Hematopoietic multipotent progenitor cell treated with erythropoietin and hydrocortisone succinate and interleukin-3 and kit ligand, for 4 days (in vitro differentiated cells): ENCODE data around the gene TRIM17.
"Not testable (repeated sequence)": the region's sequence is repeated elsewhere in the genome, so short reads cannot be mapped to it uniquely, and the experiment has no call there.

Source experiments
- DNase-seq: peaks from one replicate; pipeline ENCODE4 v3.0.0-alpha.2; 2015

Gene TRIM17

DNA sequence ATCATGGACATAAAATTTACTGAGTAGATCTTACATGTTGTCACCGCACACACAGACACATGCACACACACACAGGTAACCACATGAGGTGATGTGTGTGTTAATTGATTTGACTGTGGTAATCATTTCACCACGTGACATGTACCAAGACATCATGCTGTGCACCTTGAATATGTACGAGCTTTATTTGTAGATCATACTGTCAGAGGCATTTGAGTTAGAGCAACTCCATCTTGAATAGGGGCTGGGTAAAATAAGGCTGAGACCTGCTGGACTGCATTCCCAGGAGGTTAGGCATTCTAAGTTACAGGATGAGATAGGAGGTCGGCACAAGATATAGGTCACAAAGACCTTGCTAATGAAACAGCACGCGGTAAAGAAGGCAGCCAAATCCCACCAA lies 31.7 kb upstream of the TRIM17 start:
- no peak for DNase-seq

DNA sequence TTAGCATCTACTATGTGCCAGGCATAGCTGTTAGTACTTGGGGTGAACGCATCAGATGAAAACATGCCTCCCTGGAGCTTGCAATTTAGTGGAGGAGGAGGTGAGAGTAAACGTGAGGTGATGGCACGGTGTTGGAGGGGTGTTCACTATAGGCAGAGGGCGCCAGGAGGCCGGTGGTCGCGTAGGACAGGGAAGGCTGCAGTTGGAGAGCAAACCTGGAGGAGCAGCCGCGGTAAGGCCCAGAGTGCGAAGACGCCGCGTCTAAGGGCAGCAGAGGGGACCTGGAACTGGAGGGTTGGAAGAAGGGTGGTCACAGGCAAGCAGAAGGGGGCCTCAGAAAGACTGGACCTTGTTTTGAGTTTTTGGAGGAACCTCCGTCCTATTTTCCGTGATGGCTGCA lies 30.2 kb upstream of the TRIM17 start:
- DNase-seq: no peak

DNA sequence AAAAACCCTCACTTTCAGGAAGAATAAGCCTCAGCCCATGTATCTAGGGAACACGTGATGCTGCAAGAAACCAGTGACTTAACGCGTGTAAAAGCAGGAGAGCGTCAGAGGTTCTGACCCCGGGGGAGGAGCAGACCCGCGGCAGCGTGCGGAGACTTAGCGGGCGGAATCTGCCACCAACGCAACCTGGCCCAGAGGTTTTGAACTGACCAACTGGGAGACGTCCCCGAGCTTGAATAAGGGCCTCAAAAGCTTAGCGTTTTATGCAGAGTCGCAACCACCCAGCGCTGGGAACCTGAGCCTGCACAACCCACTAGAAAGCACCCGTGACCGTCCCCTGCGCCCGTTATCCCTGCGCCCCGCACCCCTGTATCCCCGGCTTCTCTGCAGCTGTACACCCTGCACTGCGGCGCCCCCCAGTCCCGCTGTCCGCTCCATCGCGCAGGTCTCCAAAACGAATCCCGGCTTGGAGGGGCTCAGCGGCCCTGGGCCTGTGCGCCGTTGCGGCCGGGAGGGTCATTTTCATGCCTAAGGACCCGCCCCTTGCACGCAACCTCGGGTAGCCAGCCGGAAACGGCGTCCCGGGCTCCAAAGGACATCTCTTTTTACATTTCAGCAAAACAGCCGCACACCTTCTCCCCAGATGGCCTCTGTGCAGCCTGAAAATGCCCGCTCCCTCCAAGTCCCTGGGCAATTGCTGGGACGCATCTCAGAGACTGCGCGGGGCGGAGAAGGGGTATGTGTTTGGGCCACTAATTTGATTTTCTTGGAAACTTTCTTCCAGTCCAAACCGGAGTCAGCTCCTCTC lies 29.4 kb upstream of the TRIM17 start:
- DNase-seq: peak; percentile 72

DNA sequence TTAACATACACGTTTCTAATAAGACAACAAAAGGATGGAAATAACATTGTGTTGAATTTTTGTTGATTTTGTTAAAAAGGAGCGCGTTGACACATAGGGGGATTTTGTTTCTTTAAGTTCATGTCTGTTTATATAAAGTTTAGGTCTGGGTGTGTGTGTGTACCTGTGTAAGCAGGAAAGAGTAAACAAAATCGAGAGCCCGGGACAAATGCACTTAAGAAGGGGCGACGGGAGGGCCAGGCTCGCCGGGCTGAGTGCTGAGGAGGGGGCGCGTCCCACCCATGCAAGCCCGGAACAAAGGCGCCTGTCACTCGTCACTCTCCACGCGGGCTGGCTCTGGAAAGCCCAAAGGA lies 28.8 kb upstream of the TRIM17 start:
- DNase-seq: no peak

DNA sequence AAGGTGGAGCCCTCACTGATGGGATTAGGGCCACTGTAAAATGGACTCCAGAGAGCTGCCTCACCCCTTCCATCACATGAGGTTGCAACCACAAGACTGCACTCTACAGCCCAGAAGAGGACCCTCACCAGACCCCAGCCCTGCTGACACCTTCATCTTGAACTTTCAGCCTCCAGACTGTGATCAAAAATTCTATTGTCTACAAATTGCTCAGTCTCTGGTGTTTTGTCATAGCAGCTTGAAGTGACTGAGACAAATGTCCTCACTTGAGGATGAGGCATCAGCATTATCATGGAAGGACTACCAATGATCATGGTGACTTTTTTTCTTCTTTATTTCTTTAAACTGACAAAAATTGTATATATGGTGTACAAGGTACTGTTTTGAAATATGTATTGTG lies 26.7 kb upstream of the TRIM17 start:
- DNase-seq: no peak

DNA sequence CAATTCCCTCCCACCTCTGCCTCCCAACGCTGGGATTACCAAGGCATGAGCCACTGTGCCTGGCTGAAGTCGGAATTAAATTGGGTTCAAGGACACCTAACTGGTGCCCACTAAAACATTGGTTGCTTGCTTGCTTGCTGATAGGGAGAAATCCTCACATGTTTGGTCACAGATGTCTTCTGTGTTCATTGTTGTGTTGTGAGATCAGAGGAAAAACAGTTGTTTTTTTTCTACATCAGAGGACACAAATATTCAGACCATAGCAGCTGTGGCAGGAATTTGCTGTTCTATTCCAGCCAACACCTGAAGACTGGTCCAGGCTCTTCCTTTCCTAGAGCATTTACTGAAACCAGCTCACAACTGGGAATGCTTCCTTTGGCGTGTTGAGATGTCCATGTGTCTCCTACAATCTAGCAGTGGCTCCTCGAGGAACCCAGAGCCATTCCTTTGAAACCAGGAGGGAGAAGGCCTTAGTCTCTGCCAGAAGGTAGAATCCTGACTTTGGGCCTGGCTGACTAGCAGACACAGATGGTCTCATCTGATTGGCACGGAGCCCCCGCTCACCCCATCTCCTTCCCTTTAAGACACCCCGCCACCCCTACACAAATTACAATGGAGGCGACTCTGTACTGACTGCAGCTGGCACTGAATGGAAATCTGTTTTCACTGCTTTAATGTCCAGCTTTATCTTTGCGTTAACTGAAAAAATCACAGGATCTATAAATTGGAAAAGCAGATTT lies 24.3 kb upstream of the TRIM17 start:
- no peak for DNase-seq

DNA sequence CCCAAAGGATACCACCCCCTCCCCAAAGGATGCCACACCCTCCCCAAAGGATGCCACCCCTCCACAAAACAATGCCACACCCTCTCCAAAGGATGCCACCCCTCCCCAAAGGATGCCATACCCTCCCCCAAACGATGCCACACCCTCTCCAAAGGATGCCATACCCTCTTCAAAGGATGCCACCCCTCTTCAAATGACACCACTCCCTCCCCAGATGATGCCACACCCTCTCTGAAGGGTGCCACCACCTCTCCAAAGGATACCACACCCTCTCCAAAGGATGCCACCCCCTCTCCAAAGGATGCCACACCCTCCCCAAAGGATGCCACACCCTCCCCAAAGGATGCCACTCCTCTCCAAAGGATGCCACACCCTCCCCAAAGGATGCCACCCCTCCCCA lies 21.6 kb upstream of the TRIM17 start:
- peak; percentile 86 for DNase-seq

DNA sequence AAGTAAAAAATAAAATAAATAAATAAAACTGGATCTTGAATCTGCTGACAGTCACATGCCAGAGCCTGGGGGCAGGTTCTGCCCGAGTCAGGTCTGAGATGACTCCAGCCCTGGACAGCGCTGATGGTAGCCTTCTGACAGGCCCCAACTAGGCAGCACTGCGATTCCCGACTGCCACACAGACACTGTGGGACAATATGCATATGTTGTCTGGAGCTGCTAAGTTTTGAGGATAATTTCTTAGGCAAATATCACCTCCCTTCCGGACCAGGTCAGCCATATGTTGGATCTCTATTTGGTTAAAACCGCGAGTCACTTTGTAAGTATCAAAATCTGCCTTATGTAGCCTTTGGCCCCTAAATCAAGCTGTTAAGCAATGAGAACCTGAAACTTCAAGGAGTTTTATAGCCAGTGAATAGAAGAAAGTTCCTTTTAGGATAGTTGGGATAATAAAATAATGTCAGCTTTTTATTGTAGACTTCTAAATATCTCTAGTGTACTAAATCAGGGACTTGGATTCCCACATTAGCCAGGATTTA lies 20.8 kb upstream of the TRIM17 start:
- no peak for DNase-seq

DNA sequence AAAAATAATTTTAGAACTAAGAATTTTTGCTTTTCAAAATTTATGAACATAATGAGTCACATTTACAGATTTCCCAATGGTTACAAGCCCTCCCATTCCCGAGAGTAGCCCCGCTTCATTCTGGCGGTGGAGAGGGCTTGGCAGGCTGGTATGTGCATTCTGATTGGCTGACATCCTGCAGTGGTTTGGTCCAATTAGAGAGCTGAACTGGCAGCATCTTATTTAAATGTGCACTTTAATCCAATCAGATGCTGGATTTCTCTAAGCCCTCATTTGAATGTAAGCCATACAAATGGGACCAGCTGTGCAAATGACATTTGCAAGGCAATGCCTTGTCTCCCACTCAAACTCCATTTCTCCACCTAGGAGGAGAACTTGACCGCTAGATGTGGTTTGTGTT lies 18.0 kb upstream of the TRIM17 start:
- no peak for DNase-seq

DNA sequence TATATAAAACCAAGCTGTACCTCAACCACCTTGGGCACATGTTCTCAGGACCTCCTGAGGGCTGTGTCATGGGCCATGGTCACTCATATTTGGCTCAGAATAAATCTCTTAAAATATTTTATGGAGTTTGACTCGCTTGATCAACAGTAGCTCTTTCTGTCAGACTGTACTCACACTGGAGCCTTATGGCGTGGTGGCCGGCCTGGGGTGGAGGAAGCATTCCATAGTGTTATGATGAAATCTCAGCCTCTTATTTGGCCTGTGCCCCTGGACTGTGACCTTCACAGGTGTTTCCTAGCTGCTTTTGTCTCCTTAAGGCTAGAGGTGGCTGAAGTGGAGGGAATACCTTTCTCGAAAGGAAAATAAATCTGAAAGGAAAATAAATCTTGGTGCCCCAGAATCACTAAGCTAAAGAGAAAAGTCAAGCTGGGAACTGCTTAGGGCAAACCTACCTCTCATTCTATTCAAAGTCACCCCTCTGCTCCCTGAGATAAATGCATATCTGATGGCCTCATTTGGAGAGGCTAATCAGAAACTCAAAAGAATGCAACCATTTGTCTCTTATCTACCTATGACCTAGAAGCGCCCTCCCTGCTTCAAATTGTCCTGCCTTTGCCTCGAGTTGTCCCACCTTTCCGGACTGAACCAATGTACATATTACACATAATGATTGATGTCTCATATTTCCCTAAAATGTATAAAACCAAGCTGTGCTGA lies 16.8 kb upstream of the TRIM17 start:
- not testable (repeated sequence) for DNase-seq

DNA sequence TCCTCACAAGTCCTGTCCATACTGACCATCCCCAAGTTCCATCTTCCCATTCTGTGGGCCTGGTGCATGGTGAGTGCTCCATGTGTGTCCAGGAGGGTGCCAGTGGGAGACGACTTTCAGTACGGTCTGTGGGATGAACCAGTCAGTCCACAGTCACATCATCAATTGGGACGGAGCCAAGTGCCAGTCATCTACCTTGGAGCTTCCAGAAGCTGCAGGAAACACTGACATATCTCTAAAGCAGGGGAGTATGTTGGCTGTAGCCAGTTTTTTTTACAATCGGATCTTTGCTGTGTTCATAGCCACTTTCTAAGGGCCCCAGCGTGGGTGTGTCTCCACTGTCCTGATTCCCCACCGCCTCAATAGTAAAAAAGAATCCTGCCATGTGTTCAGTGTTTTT lies 13.6 kb upstream of the TRIM17 start:
- no peak for DNase-seq

DNA sequence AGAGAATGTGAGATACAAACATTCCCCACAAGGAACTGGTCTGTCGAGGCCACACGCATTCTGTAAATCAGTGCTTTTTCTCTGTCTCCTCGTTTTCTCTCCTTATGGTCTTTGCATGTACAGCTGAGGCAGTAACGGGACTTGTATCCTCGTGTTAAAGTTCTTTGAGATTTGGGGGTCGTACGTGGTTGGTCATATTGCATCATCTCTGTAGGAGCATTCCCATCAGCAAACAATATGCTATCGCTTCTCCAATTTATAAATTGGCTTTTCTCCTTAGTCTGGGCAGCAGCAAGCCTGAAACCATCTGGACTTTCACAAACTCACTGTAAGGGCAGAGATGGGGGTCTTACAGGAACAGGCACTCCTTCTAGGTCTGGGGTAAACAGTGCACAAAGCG lies 13.0 kb upstream of the TRIM17 start:
- DNase-seq: no peak

DNA sequence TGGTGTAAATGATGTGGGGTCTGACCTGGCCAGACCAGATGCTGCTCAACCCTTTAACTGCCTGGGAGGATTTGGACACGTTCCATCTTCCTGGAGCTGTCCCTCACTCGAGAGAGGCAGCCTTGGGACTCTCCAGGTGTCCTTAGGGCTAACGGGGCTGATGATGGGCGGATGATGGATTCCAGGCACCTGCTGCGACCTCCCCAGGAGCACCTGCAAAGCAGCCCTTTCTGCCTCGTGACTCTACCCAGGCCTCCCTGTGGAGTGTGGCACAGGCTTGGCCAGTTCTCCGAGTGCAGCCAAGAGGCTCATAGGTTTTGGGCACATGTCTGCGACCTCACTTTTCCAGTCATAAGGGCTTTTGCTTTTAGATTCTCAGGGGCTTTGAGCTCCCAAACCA lies 12.3 kb upstream of the TRIM17 start:
- DNase-seq: no peak

DNA sequence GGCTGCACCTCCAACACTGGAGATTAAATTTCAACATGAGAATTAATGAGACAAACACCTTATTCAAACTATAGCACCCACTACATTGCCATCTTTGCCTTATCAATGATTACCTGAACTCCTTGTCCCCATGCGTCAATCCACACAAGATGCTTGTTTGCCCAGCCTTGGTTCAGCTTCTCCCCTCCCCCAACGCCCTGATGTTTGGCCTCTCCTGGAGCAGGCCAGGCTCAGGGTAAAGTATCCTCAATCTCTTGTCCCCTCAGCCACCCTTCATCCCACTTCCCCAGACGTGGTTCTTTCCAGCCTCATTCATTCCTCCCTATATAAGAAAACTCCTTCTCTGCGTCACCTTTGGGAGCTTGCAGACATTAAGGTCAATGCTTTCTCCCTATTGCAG lies 11.8 kb upstream of the TRIM17 start:
- DNase-seq: no peak

DNA sequence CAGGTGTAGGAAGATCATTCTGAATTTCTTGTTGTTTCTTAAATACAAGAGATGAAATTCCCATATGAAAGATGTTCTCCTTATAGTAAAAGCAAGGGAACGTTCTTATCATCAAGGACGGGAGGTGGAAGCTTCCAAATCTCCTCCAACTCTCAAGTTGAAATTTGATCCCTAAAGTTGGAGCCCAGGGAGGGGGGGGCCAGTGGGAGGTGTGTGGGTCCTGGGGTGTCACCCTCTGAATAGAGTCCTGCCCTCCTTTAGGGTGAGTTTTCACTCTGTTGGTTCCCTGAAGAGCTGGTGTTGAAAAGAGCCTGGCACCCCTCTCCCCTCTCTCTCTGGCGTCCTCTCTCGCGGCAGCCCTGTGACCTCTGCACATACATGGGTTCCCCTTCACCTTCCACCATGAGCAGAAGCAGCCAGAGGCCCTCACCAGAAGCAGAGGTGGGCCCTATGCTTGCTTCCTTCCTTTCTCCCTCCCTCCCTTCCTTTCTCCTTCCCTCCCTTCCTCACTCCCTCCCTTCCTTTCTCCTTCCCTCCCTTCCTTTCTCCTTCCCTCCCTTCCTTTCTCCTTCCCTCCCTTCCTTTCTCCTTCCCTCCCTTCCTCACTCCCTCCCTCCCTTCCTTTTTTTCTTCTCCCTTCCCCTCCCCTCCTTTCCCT lies 10.0 kb upstream of the TRIM17 start:
- no peak for DNase-seq

DNA sequence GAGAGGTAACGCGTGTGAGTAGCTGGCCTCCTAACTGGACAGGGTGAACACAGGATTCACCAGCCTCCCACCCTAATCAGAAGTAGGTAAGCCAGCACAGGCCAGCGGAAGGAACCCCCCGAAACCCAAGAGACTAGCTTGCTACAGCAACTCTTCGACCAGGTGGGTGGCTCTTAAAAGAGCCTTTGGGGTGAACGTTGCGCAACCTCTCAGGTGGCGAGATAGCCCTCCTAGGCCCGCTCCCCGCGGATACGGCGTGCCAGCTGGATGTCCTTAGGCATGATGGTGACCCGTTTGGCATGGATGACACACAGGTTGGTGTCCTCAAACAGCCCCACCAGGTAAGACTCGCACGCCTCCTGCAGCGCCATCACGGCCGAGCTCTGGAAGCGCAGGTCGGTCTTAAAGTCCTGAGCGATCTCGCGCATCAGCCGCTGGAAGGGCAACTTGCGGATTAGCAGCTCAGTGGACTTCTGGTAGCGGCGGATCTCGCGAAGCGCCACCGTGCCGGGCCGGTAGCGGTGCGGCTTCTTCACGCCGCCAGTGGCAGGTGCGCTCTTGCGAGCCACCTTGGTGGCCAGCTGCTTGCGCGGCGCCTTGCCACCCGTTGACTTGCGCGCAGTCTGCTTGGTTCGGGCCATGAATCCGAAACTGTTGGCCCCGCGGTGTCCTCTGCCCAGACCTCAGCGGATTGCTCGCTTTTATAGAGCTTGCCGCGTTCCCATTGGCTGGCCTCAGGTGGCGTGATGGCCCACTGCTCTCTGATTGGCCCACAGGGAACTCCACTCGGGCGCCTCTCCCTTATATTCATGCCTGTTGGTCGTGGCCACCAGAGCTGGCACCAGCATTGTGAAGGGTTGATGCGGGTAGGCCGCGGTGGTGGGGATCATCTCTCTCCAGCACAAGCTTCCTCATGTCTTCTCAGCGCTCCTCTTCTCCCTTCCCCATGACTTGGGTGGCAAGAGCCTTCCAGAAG lies 8.3 kb upstream of the TRIM17 start:
- DNase-seq: no peak

DNA sequence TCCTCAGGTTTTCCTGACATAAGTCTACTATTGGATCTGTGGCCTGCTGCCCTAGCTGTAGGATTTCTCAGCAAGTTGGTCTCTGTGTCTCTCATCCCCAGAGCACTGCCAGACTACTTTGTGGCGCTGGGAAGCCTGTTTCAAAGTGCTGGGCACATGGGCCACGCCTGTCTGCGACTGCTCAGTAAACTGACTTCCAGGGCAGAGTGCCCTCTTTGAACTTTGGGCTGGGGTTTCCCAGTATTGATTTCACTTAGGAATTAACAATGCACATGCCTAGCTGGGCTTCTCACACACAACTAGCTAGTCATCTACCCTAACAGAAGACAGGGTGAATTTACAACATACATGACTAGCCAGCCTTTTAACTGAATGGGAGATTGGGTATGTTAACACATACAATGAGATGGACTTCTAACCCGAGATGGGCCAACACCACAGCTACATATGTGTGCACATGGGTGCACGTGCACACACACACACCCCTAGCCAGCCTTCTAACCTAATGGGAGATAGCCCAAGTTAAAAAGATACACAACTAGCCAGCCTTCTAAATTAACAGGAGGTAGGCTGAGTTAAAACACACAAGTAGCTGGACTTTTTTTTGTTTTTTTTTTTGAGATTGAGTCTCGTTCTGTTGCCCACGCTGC lies 6.9 kb upstream of the TRIM17 start:
- DNase-seq: no peak

DNA sequence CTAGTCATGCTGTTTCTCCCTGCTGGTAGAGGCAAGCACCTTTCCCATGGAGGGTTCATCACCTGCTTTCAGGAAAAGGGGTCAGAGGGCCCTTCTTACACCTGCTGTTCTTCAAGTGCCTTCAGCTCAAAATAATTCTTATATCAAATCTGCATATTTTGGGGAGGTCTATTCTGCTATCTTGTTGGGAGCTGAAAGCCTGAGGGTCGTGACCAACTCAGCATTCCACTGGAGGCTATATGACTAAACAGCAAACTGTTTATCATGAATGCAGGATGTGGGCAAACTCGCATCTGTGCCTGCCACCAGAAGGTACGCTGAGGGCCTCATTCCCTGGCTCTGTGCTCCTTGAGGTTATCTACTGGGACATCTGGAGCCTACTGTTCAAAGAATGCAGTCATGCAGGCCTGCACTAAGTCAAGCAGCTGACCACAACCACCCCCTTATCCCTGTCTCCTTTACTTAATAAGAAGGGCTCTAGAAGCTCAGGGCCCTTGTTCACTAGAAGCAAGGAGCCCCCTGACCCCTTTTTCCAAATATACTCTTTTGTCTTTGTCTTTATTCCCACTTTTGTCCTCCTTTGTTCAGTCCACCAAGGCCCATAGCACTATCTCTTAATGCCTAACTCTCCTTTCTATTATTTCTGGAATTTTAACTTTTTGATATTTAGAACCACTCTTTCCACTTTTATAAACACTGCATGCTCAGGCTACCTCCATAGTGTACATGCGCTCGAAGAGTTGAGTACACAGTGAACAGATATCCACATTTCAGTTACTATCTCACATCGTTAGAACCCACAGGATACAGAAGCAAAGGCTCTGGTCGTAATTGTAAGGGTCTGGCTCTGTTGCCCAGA lies 4.5 kb upstream of the TRIM17 start:
- DNase-seq: peak; percentile 92

DNA sequence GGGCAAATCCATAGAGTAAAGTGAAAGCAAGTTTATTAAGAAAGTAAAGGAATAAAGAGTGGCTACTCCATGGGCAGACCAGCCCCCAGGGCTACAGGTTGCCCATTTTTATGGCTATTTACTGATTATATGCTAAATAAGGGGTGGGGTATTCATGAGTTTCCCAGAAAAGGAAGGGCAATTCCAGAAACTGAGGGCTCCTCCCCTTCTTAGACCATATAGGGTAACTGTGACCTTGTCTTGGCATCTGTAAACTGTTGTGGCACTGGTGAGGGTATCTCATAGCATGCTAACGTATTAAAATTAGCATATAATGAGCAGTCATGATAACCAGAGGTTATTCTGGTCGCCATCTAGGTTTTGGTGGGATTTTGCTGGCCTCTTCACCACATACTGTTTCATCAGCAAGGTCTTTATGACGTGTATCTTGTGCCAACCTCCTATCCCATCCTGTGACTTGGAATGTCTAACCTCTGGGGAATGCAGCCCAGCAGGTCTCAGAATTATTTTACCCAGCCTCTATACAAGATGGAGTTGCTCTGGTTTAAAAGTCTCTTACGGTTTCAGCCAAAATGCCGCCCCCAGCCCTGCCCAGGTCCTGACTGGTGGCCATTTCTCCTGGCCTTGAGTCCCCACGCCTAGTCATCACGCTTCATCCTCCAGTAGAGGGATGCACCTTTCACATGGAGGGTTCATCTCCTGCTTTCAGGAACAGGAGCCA lies 982 bp upstream of the TRIM17 start:
- peak; percentile 77 for DNase-seq

DNA sequence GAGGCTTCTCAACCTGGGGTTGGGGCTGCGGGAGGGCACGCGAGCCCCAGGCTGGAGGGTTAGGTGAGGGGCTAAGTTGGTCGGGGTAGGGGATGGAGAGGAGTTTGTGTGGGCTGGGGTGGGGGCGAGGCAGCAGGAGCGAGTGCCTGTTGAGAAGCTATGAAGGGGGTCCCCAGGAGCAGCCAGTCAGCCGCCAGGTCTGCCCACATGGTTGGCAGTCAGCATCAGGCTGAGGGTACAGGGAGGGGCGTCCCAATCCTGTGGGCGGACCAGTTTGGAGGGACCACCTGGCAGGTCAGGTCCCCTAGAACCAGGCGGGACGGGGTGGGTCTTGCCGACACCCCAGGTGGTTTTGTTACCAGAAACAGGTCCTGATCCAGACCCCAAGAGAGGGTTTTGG lies 400 bp upstream of the TRIM17 start:
- no peak for DNase-seq
